SJSA1 (cell line): ENCODE measurements around the gene MEGF8. TPM values are rescaled to one million over a fixed set of nuclear protein-coding genes. Genes with fewer than 3 reads are reported as not detected.
"Not testable (repeated sequence)": the region's sequence is repeated elsewhere in the genome, so short reads cannot be mapped to it uniquely, and the experiment has no call there.

Experiments
- DNase-seq, 2 experiments: peaks; one replicate each; pipeline ENCODE4 v3.0.0-alpha.2; 2015 to 2020; ENCODE audit warnings: low spot score in 2 of 2, low read depth in 1 of 2
- H3K27ac ChIP-seq: fragments of 250-450 bp; sonication (Bioruptor Pico); 2 replicates; pipeline ENCODE4 v1.5.1; 2020; ENCODE audit warnings: mild to moderate bottlenecking, moderate library complexity
- H3K27me3 ChIP-seq: fragments of 250-450 bp; sonication (Bioruptor Pico); replicated peaks from 2 replicates; pipeline ENCODE4 v1.5.1; 2020; ENCODE audit warnings: mild to moderate bottlenecking, moderate library complexity
- H3K36me3 ChIP-seq: fragments of 250-450 bp; sonication (Bioruptor Pico); 2 replicates; pipeline ENCODE4 v1.5.1; 2020; ENCODE audit warnings: mild to moderate bottlenecking
- H3K4me1 ChIP-seq: fragments of 250-450 bp; sonication (Bioruptor Pico); replicated peaks from 2 replicates; pipeline ENCODE4 v1.6.1; 2021; ENCODE audit warnings: mild to moderate bottlenecking
- H3K4me3 ChIP-seq: fragments of 250-450 bp; sonication (Bioruptor Pico); 2 replicates; pipeline ENCODE4 v1.5.1; 2020; ENCODE audit warnings: mild to moderate bottlenecking
- H3K9me3 ChIP-seq: fragments of 250-450 bp; sonication (Bioruptor Pico); replicated peaks from 2 replicates; pipeline ENCODE4 v1.5.1; 2020; ENCODE audit warnings: mild to moderate bottlenecking
- total RNA-seq: library from RNA; depleted of rRNA; stranded (reverse); fragments of >200 nt; shearing (Covaris generic); gene quantifications from 2 replicates; pipeline ENCODE4 v1.2.3, GENCODE V29; 2014

MEGF8 gene
- total RNA-seq, 1 experiment from 2014 or later = 16.1 TPM

GRCh38 chr19:42335374-42335936 is 10.0 kb downstream of the MEGF8 start:
- Histone ChIP-seq H3K27me3 (no peaks in the 10 kb centered on the region), H3K27ac (no peak overlapping the region), H3K4me1 (peaks cover 1% of the 10 kb centered on the region)

GRCh38 chr19:42335971-42336370 is 10.5 kb downstream of the MEGF8 start:
- no peak for DNase-seq
- Histone ChIP-seq H3K4me3 (no peak overlapping the region), H3K27me3 (no peaks in the 10 kb centered on the region), H3K9me3 (no peaks in the 10 kb centered on the region), H3K27ac (no peak overlapping the region), H3K36me3 (no peaks in the 10 kb centered on the region), H3K4me1 (no peaks in the 10 kb centered on the region; the same call in 1 of the 2 replicates)

More at GRCh38 chr19:42335374-42335936, 10.0 kb downstream of the MEGF8 start:
- Histone ChIP-seq H3K9me3 (no peaks in the 10 kb centered on the region), H3K36me3 (no peaks in the 10 kb centered on the region), H3K4me3 (no peak overlapping the region)
- DNase-seq = no peak

GRCh38 chr19:42339126-42339860 is 13.9 kb downstream of the MEGF8 start:
- H3K4me1 ChIP-seq, H3K36me3 ChIP-seq, H3K27me3 ChIP-seq, H3K27ac ChIP-seq, H3K4me3 ChIP-seq, DNase-seq, H3K9me3 ChIP-seq: not testable (repeated sequence)

GRCh38 chr19:42339922-42340321 is 14.5 kb downstream of the MEGF8 start:
- not testable (repeated sequence) for H3K27me3 ChIP-seq, H3K4me3 ChIP-seq, H3K4me1 ChIP-seq, H3K36me3 ChIP-seq, H3K9me3 ChIP-seq, DNase-seq, H3K27ac ChIP-seq

GRCh38 chr19:42343344-42344110 is 18.1 kb downstream of the MEGF8 start:
- Histone ChIP-seq H3K27me3 (no peaks in the 10 kb centered on the region), H3K4me3 (no peak overlapping the region), H3K27ac (no peak overlapping the region), H3K4me1 (no peaks in the 10 kb centered on the region), H3K9me3 (no peaks in the 10 kb centered on the region), H3K36me3 (peaks cover 7% of the 10 kb centered on the region; the same call in 1 of the 2 replicates)
- no peak for DNase-seq

GRCh38 chr19:42344336-42344893 is 19.0 kb downstream of the MEGF8 start:
- H3K27me3 ChIP-seq = no peaks in the 10 kb centered on the region
- H3K9me3 ChIP-seq = no peaks in the 10 kb centered on the region
- H3K27ac ChIP-seq = no peak overlapping the region
- H3K4me1 ChIP-seq = no peaks in the 10 kb centered on the region
- no peak for DNase-seq
- H3K4me3 ChIP-seq = no peak overlapping the region
- peaks cover 7% of the 10 kb centered on the region; the same call in 1 of the 2 replicates for H3K36me3 ChIP-seq

- no peaks in the 10 kb centered on the region for H3K9me3 ChIP-seq
- no peak overlapping the region for H3K27ac ChIP-seq
- peaks cover 10% of the 10 kb centered on the region; the same call in 1 of the 2 replicates for H3K36me3 ChIP-seq
- H3K4me1 ChIP-seq = no peaks in the 10 kb centered on the region
- H3K4me3 ChIP-seq = no peak overlapping the region
- no peaks in the 10 kb centered on the region for H3K27me3 ChIP-seq
- DNase-seq = no peak
Measured at GRCh38 chr19:42345191-42345812, 19.9 kb downstream of the MEGF8 start.

- no peaks in the 10 kb centered on the region for H3K9me3 ChIP-seq
Measured at GRCh38 chr19:42348211-42348610, 22.8 kb downstream of the MEGF8 start.

GRCh38 chr19:42349378-42350107 is 24.1 kb downstream of the MEGF8 start:
- H3K4me3 ChIP-seq = no peak overlapping the region
- H3K4me1 ChIP-seq = no peaks in the 10 kb centered on the region
- no peaks in the 10 kb centered on the region for H3K27me3 ChIP-seq
- no peaks in the 10 kb centered on the region for H3K9me3 ChIP-seq
- peaks cover 10% of the 10 kb centered on the region; the same call in 1 of the 2 replicates for H3K36me3 ChIP-seq
- DNase-seq = no peak
- H3K27ac ChIP-seq = no peak overlapping the region

More at GRCh38 chr19:42348211-42348610, 22.8 kb downstream of the MEGF8 start:
- peaks cover 10% of the 10 kb centered on the region; the same call in 1 of the 2 replicates for H3K36me3 ChIP-seq
- H3K4me1 ChIP-seq = no peaks in the 10 kb centered on the region
- DNase-seq = no peak
- no peak overlapping the region for H3K4me3 ChIP-seq
- H3K27ac ChIP-seq = no peak overlapping the region
- H3K27me3 ChIP-seq = no peaks in the 10 kb centered on the region

GRCh38 chr19:42350417-42350816 is 25.0 kb downstream of the MEGF8 start:
- no peak for DNase-seq
- Histone ChIP-seq H3K27ac (no peak overlapping the region), H3K36me3 (peaks cover 8% of the 10 kb centered on the region; the same call in 1 of the 2 replicates), H3K4me3 (no peak overlapping the region), H3K27me3 (no peaks in the 10 kb centered on the region), H3K4me1 (no peaks in the 10 kb centered on the region), H3K9me3 (no peaks in the 10 kb centered on the region)

- Histone ChIP-seq H3K36me3 (peaks cover 5% of the 10 kb centered on the region), H3K27me3 (no peaks in the 10 kb centered on the region)
- no peak for DNase-seq
Measured at GRCh38 chr19:42351079-42351735, 25.8 kb downstream of the MEGF8 start.

GRCh38 chr19:42352301-42353259 is 27.1 kb downstream of the MEGF8 start:
- H3K27ac ChIP-seq = no peak overlapping the region
- no peaks in the 10 kb centered on the region for H3K27me3 ChIP-seq
- peaks cover 10% of the 10 kb centered on the region for H3K36me3 ChIP-seq
- H3K4me1 ChIP-seq = no peaks in the 10 kb centered on the region
- no peaks in the 10 kb centered on the region for H3K9me3 ChIP-seq
- H3K4me3 ChIP-seq = no peak overlapping the region
- no peak for DNase-seq

More at GRCh38 chr19:42351079-42351735, 25.8 kb downstream of the MEGF8 start:
- Histone ChIP-seq H3K4me3 (no peak overlapping the region), H3K9me3 (no peaks in the 10 kb centered on the region), H3K4me1 (no peaks in the 10 kb centered on the region), H3K27ac (no peak overlapping the region)
